GM18505 (cell line): Measurements from ENCODE around the gene CYP11A1.
"Not testable (repeated sequence)": the region's sequence is repeated elsewhere in the genome, so short reads cannot be mapped to it uniquely, and the experiment has no call there.

Source experiments
- ATAC-seq: cut with Tn5 transposase; IDR thresholded peaks from one replicate; pipeline ENCODE4 v1.9.1; 2021; ENCODE audit not compliant: unreplicated experiment
- POLR2A ChIP-seq: IDR thresholded peaks from 4 replicates; pipeline ENCODE4 v1.6.1; 2011; ENCODE audit warnings: borderline replicate concordance; ENCODE audit not compliant: insufficient read depth, insufficient read length; ENCODE audit errors: extremely low read depth

The CYP11A1 gene

DNA sequence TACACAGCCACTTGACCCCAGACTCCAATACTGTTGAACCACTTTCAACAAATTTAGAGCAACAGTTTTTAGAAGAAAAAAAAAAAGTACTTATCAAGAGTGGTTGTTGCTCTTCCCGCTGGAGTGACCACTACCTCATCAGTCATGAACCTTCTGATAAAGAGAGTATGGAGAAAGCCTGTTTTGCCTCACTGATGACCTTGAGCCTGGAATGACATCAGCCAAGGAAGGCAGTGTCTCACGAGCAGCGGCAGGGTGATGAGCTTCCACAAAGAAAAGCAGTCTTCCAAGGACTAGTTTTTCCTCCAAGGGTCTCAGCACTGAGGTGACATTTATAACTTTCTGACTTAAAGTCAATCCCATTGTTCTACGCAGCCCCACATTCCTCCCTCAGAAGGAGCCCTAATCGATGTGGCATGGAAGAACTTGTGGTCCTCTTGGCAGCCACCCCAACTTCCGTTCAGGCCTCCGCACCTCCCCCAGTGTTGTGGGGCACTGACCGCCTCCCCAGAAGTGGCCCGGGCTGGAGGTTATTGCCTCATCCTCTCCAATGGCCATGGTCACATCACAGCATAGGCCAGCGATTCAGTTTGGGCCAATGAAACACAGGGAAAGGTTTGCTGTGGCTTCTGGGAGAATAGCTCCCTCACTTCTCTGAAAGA is 1.8 kb upstream of the CYP11A1 start:
- ATAC-seq: no peak
- TF ChIP-seq POLR2A: no peak

DNA sequence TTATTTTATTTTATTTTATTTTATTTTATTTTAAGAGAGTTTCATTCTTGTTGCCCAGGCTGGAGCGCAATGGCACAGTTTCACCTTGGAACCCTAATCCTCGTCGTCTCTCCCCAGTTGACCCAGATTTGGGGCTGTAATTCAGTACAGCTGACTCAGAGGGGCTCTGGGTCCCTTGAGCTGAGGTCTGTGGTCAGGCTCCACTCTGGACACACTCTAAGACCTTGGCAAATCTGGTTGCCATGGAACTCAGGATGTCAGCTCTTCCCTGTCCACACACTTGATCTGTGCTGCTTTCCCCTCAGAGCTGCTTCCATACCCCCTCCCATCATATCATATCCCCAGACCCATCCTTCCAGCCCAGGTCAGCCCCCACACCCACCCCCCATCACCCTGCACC is 675 bp upstream of the CYP11A1 start:
- no peak for ATAC-seq
- no peak for TF ChIP-seq POLR2A

DNA sequence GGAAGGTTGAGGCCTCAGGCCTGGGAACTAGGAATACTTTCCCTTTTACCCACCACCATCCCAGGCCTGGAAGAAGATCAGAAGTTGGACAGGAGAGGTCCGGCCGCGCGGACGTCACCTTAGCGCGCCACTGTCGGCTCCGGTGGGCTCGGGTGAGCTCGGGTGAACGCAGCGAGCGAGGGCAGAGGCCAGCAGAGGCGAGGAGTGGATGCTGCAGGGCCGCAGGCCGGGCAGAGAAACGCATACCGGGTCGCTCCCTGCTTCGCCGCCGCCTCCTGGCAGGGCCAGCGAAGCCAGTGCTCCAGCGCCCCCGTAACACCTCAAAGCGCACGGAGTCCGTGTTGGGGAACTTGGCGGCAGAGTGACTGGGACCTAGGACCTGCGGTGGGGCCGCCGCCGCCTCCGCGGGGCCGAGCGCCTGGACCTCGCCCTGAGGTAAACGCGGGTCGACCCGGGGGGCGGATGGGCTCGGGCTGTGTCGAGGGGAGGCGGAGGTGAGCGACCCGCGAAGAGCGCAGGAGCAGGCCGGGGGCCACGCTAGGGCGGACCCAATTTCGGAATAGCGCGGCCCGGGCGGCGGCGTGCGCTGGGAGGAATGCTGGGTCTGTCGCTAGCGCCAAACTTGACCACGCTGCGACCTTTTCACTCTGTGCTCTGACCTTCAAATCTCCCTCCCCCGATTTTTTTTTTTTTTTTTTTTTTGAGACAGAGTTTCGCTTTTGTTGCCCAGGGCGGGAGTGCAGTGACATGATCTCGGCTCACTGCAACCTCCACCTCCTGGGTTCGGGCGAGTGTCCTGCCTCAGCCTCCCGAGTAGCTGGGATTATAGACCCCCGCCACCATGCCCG is 1.6 kb downstream of the CYP11A1 start:
- ATAC-seq: no peak
- TF ChIP-seq POLR2A: no peak

GRCh38 chr15:74364936-74365597 is 2.4 kb downstream of the CYP11A1 start:
- no peak for TF ChIP-seq POLR2A
- no peak for ATAC-seq

GRCh38 chr15:74362482-74362881 is 5.0 kb downstream of the CYP11A1 start:
- no peak for TF ChIP-seq POLR2A
- ATAC-seq: no peak

- ATAC-seq: not testable (repeated sequence)
Observed at GRCh38 chr15:74360855-74361254, 6.6 kb downstream of the CYP11A1 start.

DNA sequence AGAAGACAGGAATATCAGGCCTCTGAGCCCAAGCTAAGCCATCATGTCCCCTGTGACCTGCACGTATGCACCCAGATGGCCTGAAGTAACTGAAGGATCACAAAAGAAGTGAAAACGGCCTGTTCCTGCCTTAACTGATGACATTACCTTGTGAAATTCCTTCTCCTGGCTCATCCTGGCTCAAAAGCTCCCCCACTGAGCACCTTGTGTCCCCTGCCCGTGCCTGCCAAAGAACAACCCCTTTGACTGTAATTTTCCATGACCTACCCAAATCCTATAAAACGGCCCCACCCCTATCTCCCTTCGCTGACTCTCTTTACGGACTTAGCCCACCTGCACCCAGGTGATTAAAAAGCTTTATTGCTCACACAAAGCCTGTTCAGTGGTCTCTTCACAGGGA is 8.1 kb downstream of the CYP11A1 start:
- ATAC-seq: not testable (repeated sequence)

DNA sequence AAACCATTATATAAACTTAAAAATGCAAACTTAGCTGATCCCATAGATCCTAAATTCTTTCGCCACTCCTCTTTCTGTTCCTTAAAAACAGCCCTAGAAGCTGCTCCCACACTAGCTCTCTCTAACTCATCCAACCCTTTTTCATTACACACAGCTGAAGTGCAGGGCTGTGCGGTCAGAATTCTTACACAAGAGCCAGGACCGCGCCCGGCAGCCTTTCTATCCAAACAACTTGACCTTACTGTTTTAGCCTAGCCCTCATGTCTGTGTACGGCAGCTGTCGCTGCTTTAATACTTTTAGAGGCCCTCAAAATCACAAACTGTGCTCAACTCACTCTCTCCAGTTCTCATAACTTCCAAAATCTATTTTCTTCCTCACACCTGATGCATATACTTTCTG is 9.9 kb downstream of the CYP11A1 start:
- not testable (repeated sequence) for ATAC-seq

DNA sequence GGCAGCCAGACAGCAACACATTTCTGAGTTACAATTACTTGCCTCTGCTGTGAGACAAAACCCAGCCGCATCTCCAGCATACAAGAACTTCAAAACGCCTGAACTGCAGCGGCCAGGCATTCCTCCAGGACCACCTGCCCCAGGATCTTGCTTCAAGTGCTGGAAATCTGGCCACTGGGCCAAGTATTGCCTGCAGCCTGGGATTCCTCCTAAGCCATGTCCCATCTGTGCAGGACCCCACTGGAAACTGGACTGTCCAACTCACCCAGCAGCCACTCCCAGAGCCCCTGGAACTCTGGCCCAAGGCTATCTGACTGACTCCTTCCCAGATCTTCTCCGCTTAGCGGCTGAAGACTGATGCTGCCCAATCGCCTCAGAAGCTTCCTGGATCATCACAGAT is 11.4 kb downstream of the CYP11A1 start:
- ATAC-seq: not testable (repeated sequence)

- ATAC-seq: not testable (repeated sequence)
Observed at GRCh38 chr15:74353992-74354391, 13.5 kb downstream of the CYP11A1 start.

DNA sequence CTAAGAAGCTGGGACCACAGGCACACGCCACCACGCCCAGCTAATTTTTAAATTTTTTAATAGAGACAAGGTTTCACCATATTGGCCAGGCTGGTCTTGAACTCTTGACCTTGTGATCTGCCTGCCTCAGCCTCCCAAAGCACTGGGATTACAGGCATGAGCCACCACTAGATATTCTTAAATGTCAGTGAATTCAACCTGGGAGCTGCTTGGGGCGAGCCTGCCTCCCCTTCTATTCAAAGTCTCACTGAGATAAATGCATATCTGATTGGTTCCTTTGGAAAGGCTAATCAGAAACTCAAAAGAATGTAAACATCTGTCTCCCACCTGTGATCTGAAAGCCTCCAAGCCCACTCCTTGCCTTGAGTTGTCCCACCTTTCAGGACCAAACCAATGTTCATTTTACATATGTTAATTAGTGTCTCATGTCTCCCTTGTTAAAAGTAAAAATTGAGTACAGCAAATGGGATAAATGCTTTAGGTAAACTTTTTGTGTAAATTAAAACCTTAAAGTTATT is 15.0 kb downstream of the CYP11A1 start:
- no peak for ATAC-seq
- TF ChIP-seq POLR2A: no peak

DNA sequence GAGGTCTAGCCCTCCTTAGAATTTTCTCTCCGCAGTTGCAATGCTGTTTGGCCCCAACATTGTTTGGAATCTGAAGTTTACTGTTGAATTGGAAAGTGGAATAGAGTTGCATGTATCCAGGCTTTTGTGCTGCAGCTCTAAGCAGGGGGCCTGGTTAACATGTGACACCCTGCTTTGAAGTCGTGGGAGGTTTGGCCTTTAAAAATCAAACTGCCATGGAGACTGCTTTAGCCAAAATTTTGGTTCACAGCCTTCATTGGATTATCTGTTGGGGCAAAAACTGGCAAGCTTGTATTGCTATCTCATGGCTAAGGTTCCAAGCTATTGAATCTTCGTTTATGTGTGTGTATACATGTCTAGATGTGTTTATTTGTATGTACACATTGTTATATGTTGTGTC is 15.8 kb downstream of the CYP11A1 start:
- no peak for TF ChIP-seq POLR2A
- ATAC-seq: no peak

DNA sequence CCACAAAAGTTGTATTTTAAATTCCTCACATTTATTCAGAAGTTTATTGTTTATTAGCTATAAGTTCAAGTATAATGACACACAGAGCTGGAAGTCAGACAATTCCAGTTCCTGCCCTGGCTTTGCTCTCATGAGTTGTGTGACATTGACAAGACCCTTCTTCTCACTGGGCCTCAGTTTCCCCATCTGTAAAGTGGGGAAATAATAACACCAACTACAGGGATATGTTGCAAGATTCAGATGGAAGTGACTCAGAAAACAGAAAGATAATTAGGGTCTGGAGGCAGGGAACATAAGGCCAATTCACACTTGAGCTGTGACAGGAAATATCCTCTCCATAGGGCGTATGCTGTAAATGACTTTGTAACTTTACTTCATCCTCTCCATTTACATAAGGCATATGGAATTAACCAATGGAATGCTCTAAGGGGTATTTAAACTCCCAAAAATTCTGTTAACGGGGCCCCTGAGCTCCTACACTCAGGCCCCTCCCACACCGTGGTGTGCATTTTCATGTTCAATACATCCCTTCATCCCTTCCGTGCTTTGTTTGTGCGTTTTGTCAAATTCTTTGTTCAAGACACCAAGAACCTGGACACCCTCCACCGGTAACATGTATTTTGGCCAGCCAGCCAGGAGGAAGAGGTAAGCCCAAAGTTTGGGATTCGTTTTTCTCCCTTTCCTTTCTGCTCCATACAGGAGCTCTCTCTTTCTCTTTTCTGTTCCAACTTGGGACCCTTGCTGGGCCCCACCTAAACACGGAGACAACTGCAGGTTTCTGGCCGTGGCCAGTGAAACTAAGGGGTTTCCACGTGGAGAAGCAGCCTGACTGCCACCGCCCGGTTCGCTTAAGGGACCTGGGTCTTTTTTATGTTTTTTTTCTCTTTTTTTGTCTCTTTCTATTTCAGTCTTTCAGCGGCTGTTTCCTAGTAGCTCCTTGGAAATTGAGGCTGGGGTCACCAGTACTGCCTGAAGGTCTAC is 16.9 kb downstream of the CYP11A1 start:
- TF ChIP-seq POLR2A: no peak
- no peak for ATAC-seq
